H1 (cell line): ENCODE results near the gene RB1. TPM values are rescaled to one million over a fixed set of nuclear protein-coding genes. Genes with fewer than 3 reads are reported as not detected.

ENCODE experiments used
- ASH2L ChIP-seq: fragments of 200-600, 300-600 bp; sonication (generic); IDR thresholded peaks from one replicate; pipeline ENCODE4 v1.7.1; 2017; ENCODE audit warnings: low read length
- GTF2F1 ChIP-seq: IDR thresholded peaks from 2 replicates; pipeline ENCODE4 v1.6.1; 2012; ENCODE audit warnings: low read depth, low read length, improper control_type of control experiment, borderline replicate concordance
- KDM5A ChIP-seq: fragments of 200-600 bp; IDR thresholded peaks from 2 replicates; pipeline ENCODE4 v1.7.1; 2012; ENCODE audit warnings: mild to moderate bottlenecking, low read length, inconsistent platforms, mixed read lengths
- SIRT6 ChIP-seq: IDR thresholded peaks from one replicate; pipeline ENCODE4 v1.7.1; 2012; ENCODE audit warnings: low read length, inconsistent platforms
- TAF1 ChIP-seq: IDR thresholded peaks from 2 replicates; pipeline ENCODE4 v1.6.1; 2011; ENCODE audit warnings: mild to moderate bottlenecking, low read depth, low read length
- polyA plus RNA-seq, 7 experiments: library from polyadenylated mRNA; depleted of rRNA in 3 of 7; stranded (reverse) in 5 of 7; unstranded in 2 of 7; fragments of >200 nt in 5 of 7; fragments of 200-250 nt in 2 of 7; gene quantifications; 1 replicate in 5 of 7; 2 replicates in 1 of 7; 4 replicates in 1 of 7; pipeline versions ENCODE4 v1.2.1 to v1.2.3, GENCODE V29; 2011 to 2013; ENCODE audit warnings: missing spikeins in 2 of 7, mixed read lengths in 2 of 7
- total RNA-seq: library from RNA; stranded (reverse); fragmentation: NEBNext Ultra II Directional; extraction: Animal tissue kit (Norgen Biotek cat#: 25700); gene quantifications from 2 replicates; pipeline ENCODE4 v1.2.1, GENCODE V29; 2021

Gene RB1
- total and polyA plus RNA-seq, 2 of the 8 experiments (the other 6 are each of a cell fraction or from before 2014, with no cell fraction given) = 4.1 to 17.5 TPM

DNA sequence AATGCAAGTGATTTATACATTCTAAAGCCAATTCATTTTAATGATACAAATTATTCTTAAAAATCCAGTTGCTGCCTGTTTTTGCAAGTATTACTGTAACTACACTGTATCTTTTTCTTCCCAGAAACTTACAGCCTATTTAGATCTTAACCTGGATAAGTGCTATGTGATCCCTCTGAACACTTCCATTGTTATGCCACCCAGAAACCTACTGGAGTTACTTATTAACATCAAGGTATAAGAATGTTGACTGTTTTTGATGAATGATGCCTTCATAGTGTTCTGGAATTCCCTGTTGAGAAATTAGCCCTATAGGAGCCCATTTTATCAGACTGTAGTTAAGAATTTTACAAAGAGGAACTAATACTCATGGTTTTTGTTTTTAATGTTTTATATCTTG is 45.5 kb upstream of the RB1 start (continued):
- TF ChIP-seq SIRT6 = no peak
- TF ChIP-seq GTF2F1 = no peak
- no peak for TF ChIP-seq KDM5A
- no peak for TF ChIP-seq ASH2L
- TF ChIP-seq TAF1 = no peak
- TF ChIP-seq, all 59 proteins: peak for 0
